H9 (cell line): ENCODE results near the gene JMJD1C. TPM values are rescaled to one million over a fixed set of nuclear protein-coding genes. Genes with fewer than 3 reads are reported as not detected.

ENCODE experiments used
- DNase-seq: peaks from one replicate; pipeline ENCODE4 v3.0.0-alpha.2; 2017
- H2AFZ ChIP-seq: one replicate; pipeline ENCODE4 v1.6.1; 2013; ENCODE audit warnings: mild to moderate bottlenecking, low read length, control low read depth, moderate library complexity
- H2AK5ac ChIP-seq: 2 replicates; pipeline ENCODE4 v1.6.1; 2013; ENCODE audit warnings: low read length, control low read depth, mixed read lengths; ENCODE audit not compliant: insufficient read length
- H2BK120ac ChIP-seq: one replicate; pipeline ENCODE4 v1.6.1; 2013; ENCODE audit warnings: low read depth, mild to moderate bottlenecking, low read length, control low read depth, inconsistent platforms; ENCODE audit not compliant: poor library complexity, severe bottlenecking
- H2BK12ac ChIP-seq: 2 replicates; pipeline ENCODE4 v1.6.1; 2013; ENCODE audit warnings: low read length, control low read depth, mixed read lengths, low read depth; ENCODE audit not compliant: insufficient read length
- H2BK15ac ChIP-seq: 2 replicates; pipeline ENCODE4 v1.6.1; 2013; ENCODE audit warnings: low read depth, low read length, control low read depth
- H2BK20ac ChIP-seq: one replicate; pipeline ENCODE4 v1.6.1; 2013; ENCODE audit warnings: low read depth, mild to moderate bottlenecking, low read length, control low read depth, inconsistent platforms; ENCODE audit not compliant: poor library complexity, severe bottlenecking
- H2BK5ac ChIP-seq: 2 replicates; pipeline ENCODE4 v1.6.1; 2013; ENCODE audit warnings: low read length, control low read depth, mixed read lengths; ENCODE audit not compliant: insufficient read length
- H3K14ac ChIP-seq: 2 replicates; pipeline ENCODE4 v1.6.1; 2013; ENCODE audit warnings: low read length, control low read depth; ENCODE audit not compliant: insufficient read depth
- H3K18ac ChIP-seq: 2 replicates; pipeline ENCODE4 v1.6.1; 2013; ENCODE audit warnings: low read depth, mild to moderate bottlenecking, mixed read lengths, low read length, control low read depth; ENCODE audit not compliant: insufficient read length
- H3K23ac ChIP-seq: 2 replicates; pipeline ENCODE4 v1.6.1; 2013; ENCODE audit warnings: low read length, control low read depth, mixed read lengths, low read depth; ENCODE audit not compliant: insufficient read length
- H3K23me2 ChIP-seq: 2 replicates; pipeline ENCODE4 v1.6.1; 2013; ENCODE audit warnings: low read depth, mild to moderate bottlenecking, mixed read lengths, low read length, control low read depth; ENCODE audit not compliant: insufficient read length, poor library complexity, severe bottlenecking
- H3K27ac ChIP-seq: 2 replicates; pipeline ENCODE4 v1.5.1; 2013; ENCODE audit warnings: low read length, control low read depth, mixed read lengths, low read depth; ENCODE audit not compliant: insufficient read length
- H3K27me3 ChIP-seq: 2 replicates; pipeline ENCODE4 v1.6.1; 2013; ENCODE audit warnings: low read length, control low read depth, inconsistent platforms; ENCODE audit not compliant: insufficient read depth
- H3K4ac ChIP-seq: 2 replicates; pipeline ENCODE4 v1.6.1; 2013; ENCODE audit warnings: low read depth, mild to moderate bottlenecking, control low read depth, inconsistent platforms, low read length, moderate library complexity
- H3K4me1 ChIP-seq: 2 replicates; pipeline ENCODE4 v1.6.1; 2013; ENCODE audit warnings: low read length, control low read depth, inconsistent platforms; ENCODE audit not compliant: insufficient read depth
- H3K4me2 ChIP-seq: 2 replicates; pipeline ENCODE4 v1.6.1; 2013; ENCODE audit warnings: low read length, control low read depth, mixed read lengths; ENCODE audit not compliant: insufficient read length, insufficient read depth
- H3K56ac ChIP-seq: 2 replicates; pipeline ENCODE4 v1.6.1; 2013; ENCODE audit warnings: low read depth, mild to moderate bottlenecking, mixed read lengths, low read length, control low read depth; ENCODE audit not compliant: insufficient read length
- H3K79me1 ChIP-seq: 2 replicates; pipeline ENCODE4 v1.6.1; 2013; ENCODE audit warnings: low read depth, mild to moderate bottlenecking, moderate library complexity, low read length, control low read depth, inconsistent platforms; ENCODE audit not compliant: insufficient read depth, poor library complexity, severe bottlenecking
- H3K79me2 ChIP-seq: 2 replicates; pipeline ENCODE4 v1.6.1; 2013; ENCODE audit warnings: low read length, control low read depth, inconsistent platforms; ENCODE audit not compliant: insufficient read depth
- H3K9ac ChIP-seq: 2 replicates; pipeline ENCODE4 v1.6.1; 2013; ENCODE audit warnings: low read length, control low read depth, mixed read lengths; ENCODE audit not compliant: insufficient read length; ENCODE audit errors: extremely low read depth
- H3K9me3 ChIP-seq: one replicate; pipeline ENCODE4 v1.6.1; 2013; ENCODE audit warnings: low read depth, low read length, inconsistent platforms; ENCODE audit not compliant: control insufficient read depth
- H3T11ph ChIP-seq: one replicate; pipeline ENCODE4 v1.6.1; 2013; ENCODE audit warnings: mild to moderate bottlenecking, low read length, control low read depth, inconsistent platforms
- H4K20me1 ChIP-seq: one replicate; pipeline ENCODE4 v1.6.1; 2013; ENCODE audit not compliant: control insufficient read depth, insufficient read length, insufficient read depth
- H4K5ac ChIP-seq: 2 replicates; pipeline ENCODE4 v1.6.1; 2013; ENCODE audit warnings: low read depth, mild to moderate bottlenecking, mixed read lengths, low read length, control low read depth; ENCODE audit not compliant: insufficient read length
- H4K8ac ChIP-seq: replicated peaks from 2 replicates; pipeline ENCODE4 v1.6.1; 2013; ENCODE audit warnings: low read length, control low read depth, mixed read lengths, low read depth; ENCODE audit not compliant: insufficient read length
- H4K91ac ChIP-seq: 2 replicates; pipeline ENCODE4 v1.6.1; 2013; ENCODE audit warnings: low read depth, mild to moderate bottlenecking, moderate library complexity, mixed read lengths, low read length, control low read depth; ENCODE audit not compliant: insufficient read length
- H3K27ac Mint-ChIP-seq, 3 experiments: 2 replicates in 2 of 3; 3 replicates in 1 of 3; pipeline ENCODE4 v1.8.0; 2020 to 2021; ENCODE audit warnings: mixed read lengths in 3 of 3, mild to moderate bottlenecking in 1 of 3, moderate library complexity in 1 of 3
- H3K27me3 Mint-ChIP-seq: 2 replicates; pipeline ENCODE4 v1.8.0; 2021; ENCODE audit warnings: low read depth, mild to moderate bottlenecking, moderate library complexity, mixed read lengths
- H3K36me3 Mint-ChIP-seq, 3 experiments: 2 replicates in 2 of 3; 3 replicates in 1 of 3; pipeline ENCODE4 v1.8.0; 2020 to 2021; ENCODE audit warnings: low read depth in 3 of 3, mixed read lengths in 3 of 3; ENCODE audit not compliant: insufficient read depth in 1 of 3
- H3K4me1 Mint-ChIP-seq, 2 experiments: 2 replicates each; pipeline ENCODE4 v1.8.0; 2020; ENCODE audit warnings: mixed read lengths in 2 of 2
- H3K4me3 Mint-ChIP-seq, 2 experiments: 2 replicates in 1 of 2; 3 replicates in 1 of 2; pipeline ENCODE4 v1.8.0; 2020 to 2021; ENCODE audit warnings: mild to moderate bottlenecking in 2 of 2, mixed read lengths in 2 of 2, moderate library complexity in 1 of 2
- H3K9me3 Mint-ChIP-seq, 2 experiments: 2 replicates in 1 of 2; 3 replicates in 1 of 2; pipeline ENCODE4 v1.8.0; 2020; ENCODE audit warnings: mild to moderate bottlenecking in 2 of 2, mixed read lengths in 2 of 2, moderate library complexity in 1 of 2
- WGBS: extraction: QIAGEN DNeasy Blood & Tissue Kit; methylation state at CpG from one replicate; pipeline ENCODE4 v1.1.7; 2013; ENCODE audit warnings: missing lambda C conversion rate, low lambda C conversion rate, mixed read lengths; ENCODE audit not compliant: insufficient read length; ENCODE audit errors: extremely low coverage; 5-methylcytosine and 5-hydroxymethylcytosine counted together
- total RNA-seq: library from RNA; stranded (reverse); gene quantifications from 2 replicates; pipeline ENCODE4 v1.2.1, GENCODE V29; 2021
- TF ChIP-seq, protein P1 (sequence below): fragments of 200-600 bp; sonication (generic); conservative IDR thresholded peaks from 3 replicates; pipeline ENCODE4 v1.8.0; 2021; ENCODE audit warnings: antibody characterized with exemption, mild to moderate bottlenecking

Gene JMJD1C
- total RNA-seq, 1 experiment from 2014 or later, result 200 TPM

DNA sequence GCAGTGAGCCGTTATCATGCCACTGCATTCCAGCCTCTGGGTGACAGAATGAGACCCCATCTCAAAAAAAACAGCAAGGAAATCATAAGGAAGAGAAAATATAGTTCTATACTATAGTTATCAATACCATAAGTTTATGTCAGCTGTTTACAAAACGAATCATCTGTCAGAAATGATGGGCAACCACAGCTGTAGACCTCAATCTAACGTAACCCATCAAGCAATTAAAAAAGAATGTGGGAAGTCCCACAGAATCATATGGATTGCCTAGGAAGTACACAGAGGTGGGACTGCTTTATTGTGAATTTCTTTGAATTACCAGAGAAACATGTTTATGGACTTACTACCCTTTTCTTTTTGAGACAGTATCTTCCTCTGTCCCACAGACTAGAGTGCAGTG, 325.7 kb downstream of the JMJD1C start:
- H3K79me2 ChIP-seq, result peaks cover 24% of the 10 kb centered on the region
- no peak overlapping the region for H3K4ac ChIP-seq
- H4K5ac ChIP-seq, result no peak overlapping the region
- H3K4me2 ChIP-seq, result no peak overlapping the region
- Mint-ChIP-seq H3K27me3 (no peaks in the 10 kb centered on the region), H3K36me3 (peaks cover 0 to 6% (median 4%) of the 10 kb centered on the region in 3 experiments; a peak in 3 of 7 replicates), H3K9me3 (no peaks in the 10 kb centered on the region), H3K4me3 (no peak overlapping the region), H3K27ac (no peak overlapping the region; a peak in 2 of 7 replicates), H3K4me1 (peaks cover 4 to 5% of the 10 kb centered on the region in 2 experiments; a peak in 3 of 4 replicates)
- no peak overlapping the region for H2BK5ac ChIP-seq
- H4K91ac ChIP-seq, result no peak overlapping the region
- no peak overlapping the region for H3K27ac ChIP-seq
- H3K79me1 ChIP-seq, result peaks cover 3% of the 10 kb centered on the region
- H3T11ph ChIP-seq, result no peak overlapping the region
- no peaks in the 10 kb centered on the region for H4K20me1 ChIP-seq
- H2BK15ac ChIP-seq, result no peak overlapping the region
- no peaks in the 10 kb centered on the region for H3K27me3 ChIP-seq
- no peak overlapping the region for H2BK20ac ChIP-seq
- H3K14ac ChIP-seq, result no peak overlapping the region
- H3K9ac ChIP-seq, result no peak overlapping the region
- no peaks in the 10 kb centered on the region for H3K23me2 ChIP-seq
- WGBS, result no CpG with 5 or more reads among the region's 3 CpGs
- H4K8ac ChIP-seq, result no peak overlapping the region
- H3K4me1 ChIP-seq, result no peaks in the 10 kb centered on the region
- H2AFZ ChIP-seq, result no peak overlapping the region
- H3K23ac ChIP-seq, result no peak overlapping the region
- H3K9me3 ChIP-seq, result no peaks in the 10 kb centered on the region
- no peak overlapping the region for H2BK12ac ChIP-seq
- TF ChIP-seq, protein P1, sequence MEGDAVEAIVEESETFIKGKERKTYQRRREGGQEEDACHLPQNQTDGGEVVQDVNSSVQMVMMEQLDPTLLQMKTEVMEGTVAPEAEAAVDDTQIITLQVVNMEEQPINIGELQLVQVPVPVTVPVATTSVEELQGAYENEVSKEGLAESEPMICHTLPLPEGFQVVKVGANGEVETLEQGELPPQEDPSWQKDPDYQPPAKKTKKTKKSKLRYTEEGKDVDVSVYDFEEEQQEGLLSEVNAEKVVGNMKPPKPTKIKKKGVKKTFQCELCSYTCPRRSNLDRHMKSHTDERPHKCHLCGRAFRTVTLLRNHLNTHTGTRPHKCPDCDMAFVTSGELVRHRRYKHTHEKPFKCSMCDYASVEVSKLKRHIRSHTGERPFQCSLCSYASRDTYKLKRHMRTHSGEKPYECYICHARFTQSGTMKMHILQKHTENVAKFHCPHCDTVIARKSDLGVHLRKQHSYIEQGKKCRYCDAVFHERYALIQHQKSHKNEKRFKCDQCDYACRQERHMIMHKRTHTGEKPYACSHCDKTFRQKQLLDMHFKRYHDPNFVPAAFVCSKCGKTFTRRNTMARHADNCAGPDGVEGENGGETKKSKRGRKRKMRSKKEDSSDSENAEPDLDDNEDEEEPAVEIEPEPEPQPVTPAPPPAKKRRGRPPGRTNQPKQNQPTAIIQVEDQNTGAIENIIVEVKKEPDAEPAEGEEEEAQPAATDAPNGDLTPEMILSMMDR, result no peak
- no peak overlapping the region for H2AK5ac ChIP-seq
- H3K18ac ChIP-seq, result no peak overlapping the region
- H2BK120ac ChIP-seq, result no peak overlapping the region
- no peak for DNase-seq
- no peak overlapping the region for H3K56ac ChIP-seq
